Mesendoderm (in vitro differentiated cells): ENCODE results near the gene VPS11.

ENCODE experiments used
- DNase-seq: peaks from one replicate; pipeline ENCODE4 v3.0.0; 2013
- H2AK5ac ChIP-seq: 2 replicates; pipeline ENCODE4 v1.6.1; 2013; ENCODE audit warnings: low read length, inconsistent platforms
- H2BK120ac ChIP-seq: 2 replicates; pipeline ENCODE4 v1.6.1; 2013; ENCODE audit warnings: low read depth, mild to moderate bottlenecking, low read length, moderate library complexity, mixed read lengths
- H2BK15ac ChIP-seq: replicated peaks from 2 replicates; pipeline ENCODE4 v1.6.1; 2013; ENCODE audit warnings: low read depth, mild to moderate bottlenecking, moderate library complexity
- H2BK5ac ChIP-seq: 2 replicates; pipeline ENCODE4 v1.6.1; 2013; ENCODE audit warnings: low read length, inconsistent platforms
- H3K18ac ChIP-seq: 2 replicates; pipeline ENCODE4 v1.6.1; 2013; ENCODE audit warnings: mild to moderate bottlenecking, low read length, mixed read lengths
- H3K23ac ChIP-seq: one replicate; pipeline ENCODE4 v1.6.1; 2013; ENCODE audit warnings: low read length
- H3K27ac ChIP-seq: 2 replicates; pipeline ENCODE4 v1.5.1; 2013; ENCODE audit warnings: low read depth, mild to moderate bottlenecking, inconsistent platforms, low read length, moderate library complexity
- H3K27me3 ChIP-seq: 2 replicates; pipeline ENCODE4 v1.6.1; 2013; ENCODE audit warnings: low read length, control low read depth, mild to moderate bottlenecking, inconsistent platforms; ENCODE audit not compliant: insufficient read depth, poor library complexity
- H3K36me3 ChIP-seq: 2 replicates; pipeline ENCODE4 v1.6.1; 2013; ENCODE audit warnings: low read length, inconsistent platforms; ENCODE audit not compliant: control insufficient read depth, insufficient read depth
- H3K4ac ChIP-seq: one replicate; pipeline ENCODE4 v1.6.1; 2013; ENCODE audit warnings: low read depth, mild to moderate bottlenecking, low read length, moderate library complexity
- H3K4me1 ChIP-seq: 2 replicates; pipeline ENCODE4 v1.6.1; 2013; ENCODE audit warnings: low read depth, low read length, inconsistent platforms; ENCODE audit not compliant: control insufficient read depth
- H3K4me2 ChIP-seq: 2 replicates; pipeline ENCODE4 v1.6.1; 2013; ENCODE audit warnings: low read length
- H3K4me3 ChIP-seq: 2 replicates; pipeline ENCODE4 v1.5.1; 2013; ENCODE audit warnings: mild to moderate bottlenecking, low read length
- H3K56ac ChIP-seq: one replicate; pipeline ENCODE4 v1.6.1; 2013; ENCODE audit warnings: low read length
- H3K79me1 ChIP-seq: 2 replicates; pipeline ENCODE4 v1.6.1; 2013; ENCODE audit warnings: low read length, inconsistent platforms
- H3K79me2 ChIP-seq: 2 replicates; pipeline ENCODE4 v1.6.1; 2013; ENCODE audit warnings: mild to moderate bottlenecking, low read length; ENCODE audit not compliant: control insufficient read depth, insufficient read depth
- H3K9ac ChIP-seq: 2 replicates; pipeline ENCODE4 v1.6.1; 2013; ENCODE audit warnings: low read length, inconsistent platforms
- H4K5ac ChIP-seq: one replicate; pipeline ENCODE4 v1.6.1; 2013; ENCODE audit warnings: low read length
- H4K8ac ChIP-seq: one replicate; pipeline ENCODE4 v1.6.1; 2013; ENCODE audit warnings: low read depth, mild to moderate bottlenecking, control low read depth, low read length, moderate library complexity
- WGBS: extraction: QIAGEN DNeasy Blood & Tissue Kit; methylation state at CpG from one replicate; pipeline ENCODE4 v1.1.7; 2013; ENCODE audit warnings: low lambda C conversion rate, missing lambda C conversion rate; ENCODE audit not compliant: insufficient coverage; ENCODE audit errors: extremely low coverage; 5-methylcytosine and 5-hydroxymethylcytosine counted together

VPS11 gene

GRCh38 chr11:119049081-119049480, 18.5 kb upstream of the VPS11 start:
- Histone ChIP-seq H2AK5ac (no peak overlapping the region), H3K23ac (no peak overlapping the region), H4K5ac (no peak overlapping the region), H2BK5ac (no peak overlapping the region), H2BK15ac (no peak overlapping the region), H3K79me2 (no peaks in the 10 kb centered on the region), H3K79me1 (peaks cover 8% of the 10 kb centered on the region), H3K4me1 (no peaks in the 10 kb centered on the region), H3K4me3 (no peak overlapping the region), H3K4me2 (no peak overlapping the region), H3K36me3 (peaks cover 36% of the 10 kb centered on the region), H3K18ac (no peak overlapping the region), H3K4ac (no peak overlapping the region), H3K27ac (no peak overlapping the region), H2BK120ac (no peak overlapping the region), H3K56ac (no peak overlapping the region), H3K27me3 (no peaks in the 10 kb centered on the region), H4K8ac (no peak overlapping the region), H3K9ac (no peak overlapping the region)
- WGBS = no CpG with 5 or more reads among the region's 7 CpGs
- DNase-seq = no peak

- Histone ChIP-seq H4K5ac (no peak overlapping the region), H3K79me1 (peaks cover 29% of the 10 kb centered on the region), H3K23ac (no peak overlapping the region), H3K9ac (no peak overlapping the region), H3K56ac (no peak overlapping the region), H2BK15ac (no peak overlapping the region), H3K79me2 (peaks cover 18% of the 10 kb centered on the region), H3K4me3 (no peak overlapping the region), H2BK120ac (no peak overlapping the region), H3K36me3 (peaks cover 47% of the 10 kb centered on the region), H3K18ac (no peak overlapping the region), H2AK5ac (no peak overlapping the region), H3K27me3 (no peaks in the 10 kb centered on the region), H3K27ac (no peak overlapping the region), H4K8ac (no peak overlapping the region), H3K4me2 (no peak overlapping the region), H2BK5ac (no peak overlapping the region), H3K4me1 (peaks cover 4% of the 10 kb centered on the region), H3K4ac (no peak overlapping the region)
- no peak for DNase-seq
- WGBS = no CpG with 5 or more reads among the region's 17 CpGs
These were observed 16.0 kb upstream of the VPS11 start for GRCh38 chr11:119051440-119052162.

- Histone ChIP-seq H3K4ac (no peak overlapping the region), H3K4me1 (peaks cover 4% of the 10 kb centered on the region), H3K23ac (no peak overlapping the region), H3K79me1 (peaks cover 29% of the 10 kb centered on the region), H3K18ac (no peak overlapping the region), H3K4me3 (no peak overlapping the region), H2BK15ac (no peak overlapping the region), H2BK120ac (no peak overlapping the region), H3K27me3 (no peaks in the 10 kb centered on the region), H4K8ac (no peak overlapping the region), H4K5ac (no peak overlapping the region), H3K27ac (no peak overlapping the region), H3K56ac (no peak overlapping the region), H2AK5ac (no peak overlapping the region), H3K4me2 (no peak overlapping the region), H2BK5ac (no peak overlapping the region), H3K79me2 (peaks cover 18% of the 10 kb centered on the region), H3K9ac (no peak overlapping the region), H3K36me3 (peaks cover 45% of the 10 kb centered on the region)
- WGBS = no CpG with 5 or more reads among the region's 23 CpGs
- DNase-seq = no peak
These were observed 15.3 kb upstream of the VPS11 start for GRCh38 chr11:119052163-119052814.

- peaks cover 18% of the 10 kb centered on the region for H3K79me2 ChIP-seq
- no peak overlapping the region for H3K4me3 ChIP-seq
- H3K79me1 ChIP-seq = peaks cover 29% of the 10 kb centered on the region
- no peak overlapping the region for H2AK5ac ChIP-seq
- H3K4me1 ChIP-seq = peaks cover 4% of the 10 kb centered on the region
- H3K9ac ChIP-seq = no peak overlapping the region
- DNase-seq = no peak
- no peak overlapping the region for H3K4ac ChIP-seq
- no peak overlapping the region for H3K4me2 ChIP-seq
- no CpG with 5 or more reads among the region's 10 CpGs for WGBS
- no peak overlapping the region for H3K18ac ChIP-seq
- H3K27me3 ChIP-seq = no peaks in the 10 kb centered on the region
- H2BK15ac ChIP-seq = no peak overlapping the region
- no peak overlapping the region for H4K8ac ChIP-seq
- H3K27ac ChIP-seq = no peak overlapping the region
- no peak overlapping the region for H4K5ac ChIP-seq
- no peak overlapping the region for H3K56ac ChIP-seq
- no peak overlapping the region for H2BK120ac ChIP-seq
- H3K23ac ChIP-seq = no peak overlapping the region
- no peak overlapping the region for H2BK5ac ChIP-seq
- H3K36me3 ChIP-seq = peaks cover 31% of the 10 kb centered on the region
These were observed 13.2 kb upstream of the VPS11 start for GRCh38 chr11:119054418-119054817.

GRCh38 chr11:119055901-119056300, 11.7 kb upstream of the VPS11 start:
- no peak overlapping the region for H3K4ac ChIP-seq
- DNase-seq = peak; percentile 52
- H3K27me3 ChIP-seq = no peaks in the 10 kb centered on the region

More at GRCh38 chr11:119055901-119056300, 11.7 kb upstream of the VPS11 start:
- WGBS = no CpG with 5 or more reads among the region's 6 CpGs
- Histone ChIP-seq H3K36me3 (peaks cover 25% of the 10 kb centered on the region), H3K18ac (no peak overlapping the region), H3K56ac (peak overlapping the region; percentile 99), H2BK15ac (no peak overlapping the region), H3K79me1 (peaks cover 29% of the 10 kb centered on the region), H3K23ac (no peak overlapping the region), H3K9ac (peak overlapping the region; percentile 95), H3K4me2 (peak overlapping the region; percentile 98), H3K4me3 (peak overlapping the region; percentile 92), H4K5ac (no peak overlapping the region), H2AK5ac (peak overlapping the region; percentile 78), H2BK120ac (no peak overlapping the region), H3K4me1 (peaks cover 4% of the 10 kb centered on the region), H4K8ac (no peak overlapping the region), H3K79me2 (peaks cover 18% of the 10 kb centered on the region), H3K27ac (peak overlapping the region; percentile 96), H2BK5ac (no peak overlapping the region)
